ENCODE results near the gene SPATA18.
"Not testable (repeated sequence)": the region's sequence is repeated elsewhere in the genome, so short reads cannot be mapped to it uniquely, and the experiment has no call there.

The SPATA18 gene

DNA sequence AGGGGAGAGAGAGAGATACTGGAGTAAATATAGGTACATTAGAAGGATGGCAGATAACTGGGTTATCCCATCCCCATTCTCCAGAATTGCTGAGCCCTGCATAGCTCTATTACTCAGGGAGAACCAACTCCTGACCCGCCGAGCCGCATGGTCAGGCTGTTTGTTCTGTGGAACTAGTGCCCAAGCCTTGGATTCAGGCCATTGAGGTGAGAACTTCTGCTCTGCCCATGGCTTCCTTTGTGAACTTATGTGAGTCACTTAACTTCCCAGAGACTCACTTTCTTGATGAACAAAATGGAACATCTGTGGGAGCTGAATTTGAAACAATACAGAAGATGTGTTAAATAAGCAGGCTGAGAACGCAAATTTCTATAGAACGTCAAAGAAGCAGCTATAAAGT lies 54.2 kb downstream of the SPATA18 start:
- no peak for DNase-seq (ENCODE audit: low read depth in 1 of 2, low spot score in 1 of 2)

DNA sequence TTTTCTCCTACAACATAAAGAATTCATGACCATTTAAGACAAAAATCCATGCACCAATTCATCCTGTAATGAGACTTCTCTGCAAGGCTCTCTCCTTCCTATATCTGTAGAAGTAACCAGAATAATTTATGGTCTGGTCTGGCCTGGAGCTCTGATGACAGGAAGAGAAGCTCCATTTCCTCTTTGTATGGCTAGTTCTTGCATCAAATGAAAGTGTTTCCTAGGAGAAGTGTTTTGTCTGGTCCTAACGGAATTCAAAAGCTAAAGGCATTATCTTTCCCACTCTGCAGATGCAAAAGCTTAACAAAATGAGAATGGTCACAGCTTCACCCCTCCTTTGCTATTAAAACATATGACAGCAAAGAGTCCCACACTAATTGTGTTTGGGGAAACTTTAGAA lies 55.1 kb downstream of the SPATA18 start:
- no peak for DNase-seq (ENCODE audit: low read depth in 1 of 2, low spot score in 1 of 2)

DNA sequence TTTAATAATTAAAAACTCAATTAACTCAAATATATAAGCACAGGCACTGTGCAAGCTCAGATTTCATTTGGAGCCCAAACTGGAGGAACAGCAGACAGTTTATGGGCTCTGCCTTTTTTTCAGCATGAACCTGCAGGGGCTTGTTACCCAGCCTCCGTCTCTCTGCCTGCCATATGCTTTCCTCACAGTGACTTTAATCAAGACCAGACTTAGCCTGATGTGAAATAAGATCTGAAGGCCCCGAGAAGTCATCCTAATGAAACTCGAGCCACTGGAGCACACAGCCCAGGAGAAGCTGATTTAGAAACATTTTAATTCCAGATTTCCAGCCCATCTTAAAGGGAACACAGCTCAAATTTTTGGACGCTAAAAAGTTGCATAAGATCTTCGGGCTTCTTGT lies 55.6 kb downstream of the SPATA18 start:
- DNase-seq (ENCODE audit: low read depth in 1 of 2, low spot score in 1 of 2) = no peak

DNA sequence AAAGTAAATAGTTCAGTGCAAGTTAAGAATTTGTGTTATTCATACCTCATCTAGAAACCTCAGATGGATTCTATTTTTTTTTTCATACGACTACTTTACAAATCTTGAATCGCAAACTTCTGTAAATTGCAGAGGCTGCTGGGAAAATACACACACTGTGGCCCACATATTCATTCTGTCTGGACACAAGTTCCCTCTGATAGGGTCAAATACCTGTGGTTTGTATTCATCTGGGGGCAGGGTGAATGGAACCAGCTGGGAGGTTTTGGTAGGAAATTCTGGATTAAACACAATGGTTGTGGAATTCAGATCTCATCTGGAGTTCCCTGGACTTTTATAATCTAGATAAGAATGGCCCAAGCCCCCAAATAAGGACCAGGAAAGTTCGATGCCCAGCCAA lies 56.2 kb downstream of the SPATA18 start:
- DNase-seq (ENCODE audit: low read depth in 1 of 2, low spot score in 1 of 2) = no peak

DNA sequence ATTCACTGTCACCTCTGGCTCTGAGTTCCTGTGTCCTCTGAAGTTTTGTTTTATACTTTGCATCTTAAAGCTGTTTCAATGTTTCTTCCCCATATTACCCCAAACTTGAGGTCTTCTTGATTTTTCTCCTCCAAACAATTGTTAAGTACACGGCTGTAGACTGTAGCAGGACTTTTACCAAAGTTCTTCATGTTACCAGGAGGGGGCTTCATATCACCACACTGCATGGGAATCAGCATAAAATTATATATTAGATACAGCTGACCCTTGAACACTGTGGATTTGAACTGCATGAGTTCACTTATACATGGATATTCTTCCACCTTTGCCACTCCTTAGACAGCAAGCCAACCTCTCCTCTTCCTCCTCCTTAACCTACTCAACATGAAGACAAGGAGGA lies 56.6 kb downstream of the SPATA18 start:
- DNase-seq (ENCODE audit: low read depth in 1 of 2, low spot score in 1 of 2) = no peak

DNA sequence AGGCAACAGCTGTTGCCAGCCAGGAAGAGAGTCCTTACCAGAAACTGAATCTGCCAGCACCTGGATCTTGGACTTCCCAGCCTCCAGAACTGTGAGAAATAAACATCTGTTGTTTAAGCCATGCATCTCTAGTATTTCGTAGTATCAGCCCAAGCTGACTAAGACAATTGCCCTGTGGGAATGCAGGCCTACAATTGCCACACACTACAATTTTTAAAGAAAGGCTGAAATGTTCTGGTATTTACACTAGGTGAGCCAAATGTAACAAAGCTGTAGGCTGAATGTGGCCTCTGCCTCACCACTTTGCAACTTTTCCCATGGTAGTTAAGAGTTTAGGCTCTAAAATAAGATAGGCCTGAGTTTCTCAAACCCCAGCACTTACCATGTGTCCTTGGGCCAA lies 59.1 kb downstream of the SPATA18 start:
- DNase-seq (ENCODE audit: low read depth in 1 of 2, low spot score in 1 of 2) = no peak

DNA sequence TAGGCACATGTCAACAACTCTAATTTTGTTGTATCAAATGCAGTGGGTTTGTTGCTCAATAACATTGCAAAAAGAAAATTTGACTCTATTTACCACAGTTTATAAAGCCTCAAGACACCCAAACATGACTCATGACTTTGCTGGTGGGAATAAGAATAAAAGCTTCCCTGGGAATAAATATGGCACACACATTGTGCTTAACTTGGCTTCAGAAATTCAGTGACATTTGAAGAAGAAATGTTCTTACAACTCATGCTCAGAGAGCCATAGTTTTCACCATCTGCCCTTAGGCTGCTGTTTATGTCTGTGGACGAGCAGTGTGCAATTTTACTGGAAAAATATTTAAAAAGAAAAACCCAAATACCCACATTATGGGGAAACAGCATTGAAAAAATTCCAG lies 60.9 kb downstream of the SPATA18 start:
- no peak for DNase-seq (ENCODE audit: low read depth in 1 of 2, low spot score in 1 of 2)

DNA sequence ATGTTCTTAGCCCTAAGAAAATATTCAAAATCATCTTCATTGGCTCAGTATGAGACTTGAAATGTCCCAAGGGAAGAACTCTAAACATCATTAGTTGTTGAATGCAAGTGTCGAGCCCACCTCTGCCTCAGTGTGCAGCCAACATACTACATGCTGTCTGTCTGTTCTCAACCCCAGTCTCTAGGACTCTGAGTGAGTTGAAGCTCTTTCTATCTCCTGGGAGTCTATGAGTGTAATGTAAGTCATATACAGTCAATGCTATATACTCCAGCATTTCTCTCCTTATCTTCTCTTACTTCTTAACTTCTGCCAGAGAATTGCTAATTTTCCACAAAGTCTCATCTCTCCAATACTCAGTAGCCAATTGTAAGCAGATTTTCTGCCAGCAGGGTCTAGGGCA lies 61.3 kb downstream of the SPATA18 start:
- DNase-seq (ENCODE audit: low read depth in 1 of 2, low spot score in 1 of 2) = no peak

DNA sequence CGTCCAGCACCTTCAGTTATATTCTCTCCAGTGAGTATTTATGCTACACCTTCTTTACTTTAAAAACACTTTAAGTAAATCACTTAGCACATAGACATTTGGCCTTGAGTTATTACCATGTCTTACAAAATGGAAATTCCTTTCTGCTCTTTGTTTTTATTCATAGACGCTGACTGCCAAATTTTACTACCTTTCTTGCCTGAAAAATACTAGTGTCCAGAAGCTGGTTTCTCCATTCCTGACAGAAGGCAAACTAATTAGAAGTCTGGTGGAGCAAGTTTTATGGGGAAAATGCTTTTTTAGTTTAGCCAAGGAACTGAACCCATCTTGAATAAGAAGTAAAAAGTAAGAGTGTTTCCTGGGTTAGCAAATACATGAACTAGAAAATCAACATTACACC lies 65.5 kb downstream of the SPATA18 start:
- DNase-seq (ENCODE audit: low read depth in 1 of 2, low spot score in 1 of 2) = no peak

DNA sequence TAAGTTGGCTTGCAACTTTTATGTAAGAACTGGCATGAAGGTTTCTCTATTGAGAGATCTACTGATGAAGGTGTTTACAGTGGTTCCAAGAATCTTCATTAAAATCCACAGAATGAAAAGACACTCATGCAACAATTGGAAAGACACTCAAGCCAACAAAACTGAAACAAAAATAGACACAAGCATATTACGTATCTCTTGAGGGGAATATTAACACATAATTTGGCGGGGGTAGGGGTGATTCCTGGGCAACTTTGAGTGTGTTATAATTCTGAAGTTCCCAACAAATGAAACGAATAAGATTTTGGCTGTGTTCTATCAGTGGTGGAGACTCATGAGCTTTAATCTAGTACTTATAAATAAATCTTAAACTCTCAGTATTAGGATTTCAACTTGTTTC lies 75.1 kb downstream of the SPATA18 start:
- DNase-seq (ENCODE audit: low read depth in 1 of 2, low spot score in 1 of 2) = no peak

DNA sequence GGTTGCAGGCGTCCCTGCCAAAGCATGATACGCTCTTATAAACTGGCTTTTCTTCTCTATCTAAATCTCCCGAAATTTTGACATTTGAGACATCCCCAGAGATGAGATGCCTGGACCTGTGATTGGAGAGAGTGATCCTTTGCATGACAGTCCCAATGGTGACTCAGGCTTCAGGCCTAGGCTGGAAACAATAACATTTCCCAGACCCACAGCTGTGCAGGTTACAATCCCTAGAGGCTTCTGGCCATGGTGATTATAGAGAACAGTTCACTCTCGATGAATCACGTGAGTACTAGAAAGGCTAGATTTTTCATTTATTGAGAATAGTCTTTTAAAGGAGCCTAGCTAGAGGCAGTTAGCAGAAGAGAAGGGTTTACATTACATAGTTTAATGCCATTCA lies 75.9 kb downstream of the SPATA18 start:
- no peak for DNase-seq (ENCODE audit: low read depth in 1 of 2, low spot score in 1 of 2)

DNA sequence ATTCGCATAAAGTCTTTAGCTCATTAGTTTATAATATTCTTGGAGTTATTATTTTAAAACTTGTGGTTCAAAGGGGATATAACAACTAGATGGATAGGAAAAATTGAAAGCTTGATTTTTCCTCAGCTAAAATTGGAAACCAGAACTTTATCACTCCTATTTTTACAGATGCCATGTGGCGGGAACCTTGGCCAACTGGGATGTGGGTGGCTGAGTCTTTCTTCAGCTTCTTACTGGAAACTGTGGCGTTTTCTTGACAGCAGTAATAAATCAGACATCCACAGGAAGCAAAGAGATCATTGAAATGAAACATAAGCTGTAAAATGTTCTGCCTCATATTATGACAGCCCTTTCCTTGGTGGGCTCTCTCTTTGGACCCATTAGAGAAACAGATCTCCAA lies 84.1 kb downstream of the SPATA18 start:
- no peak for DNase-seq (ENCODE audit: low read depth in 1 of 2, low spot score in 1 of 2)

DNA sequence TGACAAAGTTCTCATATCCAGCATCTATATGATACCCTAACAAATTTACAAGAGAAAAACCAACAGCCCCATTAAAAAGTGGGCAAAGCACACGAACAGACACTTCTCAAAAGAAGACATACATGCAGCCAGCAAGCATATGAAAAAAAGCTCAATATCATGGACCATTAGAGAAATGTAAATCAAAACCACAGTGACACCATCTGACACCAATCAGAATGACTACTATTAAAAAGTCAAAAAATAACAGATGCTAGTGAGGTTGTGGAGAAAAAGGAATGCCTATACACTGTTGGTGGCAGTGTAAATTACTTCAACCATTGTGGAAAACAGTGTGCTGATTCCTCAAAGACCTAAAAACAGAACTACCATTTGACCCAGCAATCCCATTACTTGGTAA lies 86.0 kb downstream of the SPATA18 start:
- DNase-seq (ENCODE audit: low read depth in 1 of 2, low spot score in 1 of 2) = not testable (repeated sequence)

DNA sequence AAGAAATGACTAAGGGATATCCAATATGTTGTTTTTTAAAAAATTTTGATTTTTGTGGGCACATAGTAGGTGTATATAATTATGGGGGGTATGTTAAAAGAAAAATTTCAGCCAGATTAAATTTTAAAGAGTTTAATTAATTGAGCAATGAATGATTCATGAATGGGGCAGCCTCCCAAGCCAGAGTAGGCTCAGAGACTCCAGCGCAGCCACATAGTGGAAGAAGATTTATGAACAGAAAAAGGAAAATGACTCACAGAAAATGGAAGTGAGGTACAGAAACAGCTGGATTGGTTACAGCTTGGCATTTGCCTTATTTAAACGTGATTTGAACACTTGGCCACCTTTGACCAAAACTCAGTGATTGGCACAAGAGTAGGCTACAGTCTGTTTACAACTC lies 91.7 kb downstream of the SPATA18 start:
- no peak for DNase-seq (ENCODE audit: low read depth in 1 of 2, low spot score in 1 of 2)

DNA sequence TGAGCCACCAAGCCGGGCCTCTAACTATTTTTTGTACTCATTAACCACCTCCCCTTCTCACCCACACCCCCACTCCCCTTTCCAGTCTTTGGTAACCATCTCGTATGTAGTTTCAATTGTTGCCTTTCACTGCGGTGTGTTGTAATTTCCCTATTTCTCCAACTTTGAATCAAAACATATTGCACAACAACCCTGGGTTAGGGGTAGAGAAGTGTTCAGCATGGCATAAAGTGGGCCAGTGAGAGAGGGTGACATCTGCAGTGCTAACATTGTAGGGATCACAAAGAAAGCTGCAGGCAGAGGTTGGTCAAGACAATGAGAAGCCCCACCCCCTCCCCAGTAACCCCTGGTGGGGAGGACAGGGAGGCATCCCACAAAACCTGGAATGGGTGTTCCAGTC lies 92.7 kb downstream of the SPATA18 start:
- DNase-seq (ENCODE audit: low read depth in 1 of 2, low spot score in 1 of 2) = no peak

DNA sequence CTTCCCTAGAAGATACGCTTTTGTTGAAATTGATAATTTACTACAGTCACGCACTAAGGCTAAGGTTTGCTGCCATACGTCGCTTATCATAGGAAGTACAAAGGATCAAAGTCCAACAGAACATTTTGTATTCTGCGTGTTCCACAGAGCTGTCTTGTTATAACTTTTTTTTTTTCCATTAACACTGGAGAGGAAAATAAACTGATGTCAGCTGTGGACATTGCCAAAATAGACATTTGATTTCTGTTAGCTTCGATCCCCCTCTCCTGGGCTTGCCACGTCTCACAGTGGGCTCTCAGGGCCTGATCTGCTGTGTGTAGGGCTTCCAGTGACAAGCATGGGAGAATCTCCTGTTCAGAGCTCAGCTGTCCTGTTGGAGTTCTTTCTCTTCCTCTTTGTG lies 93.3 kb downstream of the SPATA18 start:
- no peak for DNase-seq (ENCODE audit: low read depth in 1 of 2, low spot score in 1 of 2)
